Osteoblast (primary cell): ENCODE results near the gene HOXD4. TPM values are rescaled to one million over a fixed set of nuclear protein-coding genes. Genes with fewer than 3 reads are reported as not detected.

Source experiments
- DNase-seq: peaks from one replicate; pipeline ENCODE4 v3.0.0; 2011; ENCODE audit warnings: low spot score, mixed read lengths; ENCODE audit not compliant: insufficient read length; ENCODE audit errors: missing footprints
- H2AFZ ChIP-seq: 2 replicates; pipeline ENCODE4 v1.6.0; 2011; ENCODE audit warnings: mild to moderate bottlenecking, low read length
- H3K27ac ChIP-seq: 2 replicates; pipeline ENCODE4 v1.5.1; 2011; ENCODE audit warnings: mild to moderate bottlenecking, low read depth, low read length, moderate library complexity
- H3K27me3 ChIP-seq: 2 replicates; pipeline ENCODE4 v1.6.0; 2012; ENCODE audit warnings: mild to moderate bottlenecking, control low read depth, inconsistent platforms, low read length, moderate library complexity; ENCODE audit not compliant: insufficient read depth
- H3K36me3 ChIP-seq: 2 replicates; pipeline ENCODE4 v1.5.1; 2011; ENCODE audit warnings: mild to moderate bottlenecking, low read length, control low read depth, moderate library complexity; ENCODE audit not compliant: insufficient read depth
- H3K4me1 ChIP-seq: 2 replicates; pipeline ENCODE4 v1.5.1; 2011; ENCODE audit warnings: mild to moderate bottlenecking, low read length, control low read depth, moderate library complexity; ENCODE audit not compliant: insufficient read depth
- H3K4me2 ChIP-seq: 2 replicates; pipeline ENCODE4 v1.6.0; 2011; ENCODE audit warnings: mild to moderate bottlenecking, low read length; ENCODE audit not compliant: insufficient read depth
- H3K4me3 ChIP-seq: fragments of 200-600 bp; sonication (generic); 3 replicates; pipeline ENCODE4 v1.5.1; 2012; ENCODE audit warnings: mild to moderate bottlenecking, low read length, inconsistent platforms; ENCODE audit not compliant: insufficient read depth
- H3K79me2 ChIP-seq: 2 replicates; pipeline ENCODE4 v1.6.0; 2012; ENCODE audit warnings: mild to moderate bottlenecking, low read length, control low read depth, inconsistent platforms; ENCODE audit not compliant: insufficient read depth
- H3K9me3 ChIP-seq: 2 replicates; pipeline ENCODE4 v1.5.1; 2011; ENCODE audit warnings: low read depth, low read length, control low read depth
- H4K20me1 ChIP-seq: 2 replicates; pipeline ENCODE4 v1.6.0; 2012; ENCODE audit warnings: mild to moderate bottlenecking, low read length, control low read depth; ENCODE audit not compliant: insufficient read depth
- CTCF ChIP-seq: IDR thresholded peaks from 2 replicates; pipeline ENCODE4 v1.5.1; 2011; ENCODE audit warnings: mild to moderate bottlenecking, low read depth, low read length, moderate library complexity; ENCODE audit errors: extremely low read depth
- total RNA-seq: library from RNA; depleted of rRNA; stranded (reverse); fragments of >200 nt; gene quantifications from 2 replicates; pipeline ENCODE4 v1.2.3, GENCODE V29; 2012

HOXD4 gene
- total RNA-seq, 1 donor = 0.36 TPM

GRCh38 chr2:176178038-176178756 is 26.8 kb downstream of the HOXD4 start:
- TF ChIP-seq CTCF = no peak
- Histone ChIP-seq H3K27ac (no peak overlapping the region), H3K4me1 (peaks cover 9% of the 10 kb centered on the region), H3K79me2 (no peaks in the 10 kb centered on the region), H3K4me3 (peak overlapping the region; percentile 61), H2AFZ (peak overlapping the region; percentile 69), H3K27me3 (peaks cover 74% of the 10 kb centered on the region), H3K4me2 (peak overlapping the region; percentile 82), H4K20me1 (no peaks in the 10 kb centered on the region), H3K36me3 (no peaks in the 10 kb centered on the region), H3K9me3 (no peaks in the 10 kb centered on the region)
- DNase-seq = peak; percentile 91

GRCh38 chr2:176178757-176179295 is 27.5 kb downstream of the HOXD4 start:
- Histone ChIP-seq H3K27me3 (peaks cover 67% of the 10 kb centered on the region), H3K4me2 (peak overlapping the region; percentile 82), H3K4me3 (peak overlapping the region; percentile 61), H3K4me1 (peaks cover 9% of the 10 kb centered on the region), H3K36me3 (no peaks in the 10 kb centered on the region), H3K9me3 (no peaks in the 10 kb centered on the region), H4K20me1 (no peaks in the 10 kb centered on the region), H3K79me2 (no peaks in the 10 kb centered on the region), H3K27ac (no peak overlapping the region), H2AFZ (peak overlapping the region; percentile 69)
- DNase-seq = peak; percentile 93
- no peak for TF ChIP-seq CTCF

- Histone ChIP-seq H3K4me1 (peaks cover 4% of the 10 kb centered on the region), H3K27me3 (peaks cover 51% of the 10 kb centered on the region), H3K4me3 (no peak overlapping the region), H3K4me2 (no peak overlapping the region), H3K9me3 (no peaks in the 10 kb centered on the region), H3K27ac (no peak overlapping the region), H3K79me2 (no peaks in the 10 kb centered on the region), H2AFZ (no peak overlapping the region), H4K20me1 (no peaks in the 10 kb centered on the region), H3K36me3 (no peaks in the 10 kb centered on the region)
- no peak for TF ChIP-seq CTCF
- DNase-seq = no peak
Measured at GRCh38 chr2:176181551-176181950, 30.2 kb downstream of the HOXD4 start.

- Histone ChIP-seq H3K4me3 (no peak overlapping the region), H2AFZ (no peak overlapping the region), H3K4me2 (no peak overlapping the region), H3K4me1 (peaks cover 5% of the 10 kb centered on the region), H3K79me2 (no peaks in the 10 kb centered on the region), H3K36me3 (no peaks in the 10 kb centered on the region), H3K9me3 (no peaks in the 10 kb centered on the region), H3K27me3 (peaks cover 48% of the 10 kb centered on the region), H4K20me1 (no peaks in the 10 kb centered on the region), H3K27ac (no peak overlapping the region)
- no peak for TF ChIP-seq CTCF
- DNase-seq = no peak
Measured at GRCh38 chr2:176182671-176183070, 31.3 kb downstream of the HOXD4 start.
